Measurements from ENCODE around the gene CCNB2.
"Not testable (repeated sequence)": the region's sequence is repeated elsewhere in the genome, so short reads cannot be mapped to it uniquely, and the experiment has no call there.

Gene CCNB2

DNA sequence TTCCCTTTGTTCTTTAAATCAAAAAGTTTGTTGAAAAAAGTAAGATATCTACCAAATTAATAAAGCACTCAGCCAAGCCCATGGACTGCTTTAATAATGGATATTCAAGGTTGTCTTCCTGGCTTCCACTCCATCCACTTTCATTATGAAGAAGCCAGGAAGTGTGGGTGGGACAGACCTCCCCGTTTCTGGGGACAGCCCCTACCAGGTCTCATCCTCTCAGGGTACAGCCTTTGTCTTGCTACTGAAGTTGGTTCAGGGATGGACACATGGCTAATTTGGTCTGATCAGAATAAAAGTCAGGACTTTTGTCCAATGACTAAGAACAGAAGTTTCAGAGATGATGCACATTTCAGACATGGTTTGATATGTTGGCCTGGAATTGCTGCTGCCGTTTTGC lies 32.6 kb downstream of the CCNB2 start:
- no peak for DNase-seq

DNA sequence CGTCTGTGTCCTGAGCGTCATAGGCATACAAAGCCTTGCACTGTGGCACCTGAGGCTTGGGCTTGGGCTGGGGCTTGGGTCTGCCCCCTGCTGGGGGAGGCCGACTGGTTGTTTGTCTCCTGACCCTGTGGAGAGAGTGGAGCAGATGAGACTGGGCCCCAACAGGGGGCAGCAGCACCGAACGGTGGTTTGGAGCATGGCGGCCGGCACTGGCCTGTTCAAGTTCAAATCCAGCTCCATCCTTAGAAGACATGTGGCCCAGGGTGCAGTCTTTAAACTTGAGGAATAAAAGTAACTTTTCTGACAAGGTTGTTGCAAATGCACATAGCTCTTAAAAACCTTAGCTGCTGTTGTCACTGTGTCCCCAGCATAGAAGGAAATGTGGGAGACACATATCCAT lies 33.3 kb downstream of the CCNB2 start:
- DNase-seq: no peak

DNA sequence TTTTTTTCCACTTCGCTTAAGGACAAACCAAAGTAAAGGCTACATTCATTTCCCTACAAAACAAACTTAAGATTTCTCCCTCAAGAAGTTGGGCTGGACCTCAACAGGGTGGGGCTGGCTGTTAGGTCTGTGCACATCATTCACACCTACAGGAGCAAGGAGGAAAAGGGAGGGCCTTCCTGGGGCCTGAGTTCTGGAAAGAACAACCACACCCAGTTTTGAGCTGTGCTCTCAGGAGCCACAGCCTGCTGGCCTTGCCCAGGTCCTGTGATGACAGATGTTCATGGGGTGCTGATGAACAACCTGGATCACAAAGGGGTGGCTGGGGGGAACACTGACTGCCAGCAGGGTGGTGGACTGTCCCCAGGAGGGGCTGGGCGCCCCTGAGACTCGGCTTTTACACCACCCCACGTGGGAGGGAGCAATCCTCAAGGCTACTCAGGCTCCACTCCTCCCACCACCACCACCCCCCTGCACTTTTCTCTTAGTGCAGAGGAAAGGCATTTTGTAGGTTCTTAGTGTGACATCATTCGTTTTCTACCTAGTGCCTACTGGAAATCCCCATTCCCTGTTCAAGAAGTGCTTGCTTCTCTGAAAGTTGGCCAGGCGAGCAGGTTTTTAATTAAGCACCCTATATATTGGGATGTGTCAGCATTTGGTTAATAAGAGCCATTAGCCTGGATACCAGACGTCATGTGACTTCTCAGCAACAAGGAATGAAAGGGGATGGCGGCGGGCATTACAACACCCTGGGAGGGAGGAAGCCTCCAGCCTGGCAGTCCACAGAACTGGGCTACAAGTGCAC lies 35.7 kb downstream of the CCNB2 start:
- no peak for DNase-seq

DNA sequence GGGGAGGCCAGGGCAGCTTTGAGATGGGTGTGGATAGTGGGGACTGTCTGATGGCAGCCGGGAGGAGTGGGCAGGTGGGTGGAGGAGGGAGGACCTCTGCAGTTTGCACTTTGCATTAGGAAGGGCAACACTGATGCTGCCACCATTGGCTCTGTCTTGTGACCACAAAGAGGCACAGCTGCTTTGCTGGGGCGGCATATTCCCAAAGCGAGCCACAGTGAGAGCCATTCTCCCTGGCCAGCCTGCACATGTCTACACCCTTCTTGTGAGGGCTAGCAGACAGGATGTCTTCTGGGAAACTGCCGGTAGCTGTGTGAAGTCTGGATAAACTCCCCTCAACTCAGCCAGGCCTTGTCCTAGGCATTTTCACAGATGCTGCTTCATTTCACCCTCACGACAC lies 38.3 kb downstream of the CCNB2 start:
- no peak for DNase-seq

DNA sequence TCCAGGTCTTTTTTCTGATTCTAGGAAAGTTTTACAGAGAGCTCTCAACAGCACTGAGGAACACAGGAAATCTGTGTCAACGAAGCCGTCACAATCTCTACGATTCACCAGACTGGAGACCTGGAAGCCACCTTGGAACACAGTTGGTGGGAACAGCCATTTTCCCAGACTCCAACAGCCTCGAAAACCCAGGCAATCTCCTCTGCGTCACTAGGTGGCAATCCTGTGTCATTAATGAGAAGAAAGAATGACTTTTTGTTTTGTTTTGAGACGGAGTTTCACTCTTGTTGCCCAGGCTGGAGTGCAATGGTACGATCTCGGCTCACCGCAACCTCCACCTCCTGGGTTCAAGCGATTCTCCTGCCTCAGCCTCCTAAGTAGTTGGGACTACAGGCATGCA lies 39.6 kb downstream of the CCNB2 start:
- not testable (repeated sequence) for DNase-seq

DNA sequence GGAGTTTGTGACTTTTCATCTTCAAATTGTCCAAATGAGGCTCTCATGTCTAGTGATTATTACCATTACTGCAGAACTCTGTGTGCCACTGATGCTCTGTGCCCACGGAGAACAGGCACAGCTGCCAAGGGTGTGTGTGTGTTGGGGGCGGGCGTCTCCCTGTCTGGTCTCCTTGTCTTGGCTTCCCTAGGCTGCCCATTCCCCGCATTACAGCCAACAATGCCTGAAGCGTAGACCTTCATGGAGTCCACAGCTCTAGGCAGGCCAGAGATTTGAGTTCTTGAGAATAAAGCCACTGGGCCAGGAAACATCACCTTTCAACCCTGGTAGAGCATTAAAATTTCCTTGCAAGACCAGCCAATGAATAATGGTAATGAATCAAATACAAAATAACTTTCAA lies 42.7 kb downstream of the CCNB2 start:
- DNase-seq: no peak

DNA sequence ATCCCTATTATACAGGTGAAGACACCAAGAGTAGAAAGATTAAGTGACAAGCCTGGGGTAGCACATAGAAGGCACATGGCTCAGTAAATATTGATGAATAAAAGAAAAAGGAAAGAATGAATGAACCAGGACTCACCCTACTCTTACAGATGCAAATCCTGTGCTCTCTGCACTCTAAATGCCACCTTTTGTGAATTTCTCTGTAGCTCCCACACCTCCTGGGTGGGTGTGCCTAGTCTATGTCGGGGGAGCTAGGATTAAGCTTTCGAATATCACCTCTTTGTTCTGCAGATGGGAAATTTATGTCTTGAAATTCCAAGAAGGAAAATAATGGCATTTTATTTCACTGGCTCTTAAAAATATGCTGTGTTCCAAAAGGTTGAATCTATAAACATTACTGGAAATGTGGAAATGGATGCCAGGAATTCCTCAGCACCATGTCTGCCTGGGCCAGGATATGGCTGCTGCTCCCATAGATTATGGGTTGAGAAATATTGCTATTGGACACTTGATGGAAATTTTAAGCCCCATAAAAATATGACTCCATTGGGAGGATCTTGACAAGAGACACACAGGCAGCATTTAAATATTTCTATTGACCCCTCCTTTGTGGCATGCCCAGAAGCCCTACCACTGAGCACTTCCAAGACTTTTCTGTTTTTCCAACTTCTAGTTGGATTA lies 43.3 kb downstream of the CCNB2 start:
- no peak for DNase-seq

DNA sequence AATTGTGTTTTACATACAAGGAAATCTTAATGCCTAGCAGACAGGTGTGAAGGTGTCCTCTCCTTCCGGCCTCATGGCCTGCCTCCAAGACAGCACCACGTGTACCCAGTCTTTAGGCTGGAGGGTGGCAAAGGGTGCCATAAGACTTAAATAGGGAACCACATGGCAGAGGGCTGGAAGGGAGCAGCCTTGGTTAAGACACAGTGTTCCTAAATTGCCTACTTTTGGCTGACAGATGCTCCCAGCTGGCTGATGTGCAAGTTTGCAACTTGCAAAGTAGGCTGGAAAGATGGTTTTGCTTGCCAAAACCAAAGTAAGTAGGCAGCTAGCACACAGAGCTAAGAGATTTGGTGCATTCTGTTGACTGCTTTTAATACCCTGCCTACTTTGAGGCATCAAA lies 45.2 kb downstream of the CCNB2 start:
- DNase-seq: no peak

DNA sequence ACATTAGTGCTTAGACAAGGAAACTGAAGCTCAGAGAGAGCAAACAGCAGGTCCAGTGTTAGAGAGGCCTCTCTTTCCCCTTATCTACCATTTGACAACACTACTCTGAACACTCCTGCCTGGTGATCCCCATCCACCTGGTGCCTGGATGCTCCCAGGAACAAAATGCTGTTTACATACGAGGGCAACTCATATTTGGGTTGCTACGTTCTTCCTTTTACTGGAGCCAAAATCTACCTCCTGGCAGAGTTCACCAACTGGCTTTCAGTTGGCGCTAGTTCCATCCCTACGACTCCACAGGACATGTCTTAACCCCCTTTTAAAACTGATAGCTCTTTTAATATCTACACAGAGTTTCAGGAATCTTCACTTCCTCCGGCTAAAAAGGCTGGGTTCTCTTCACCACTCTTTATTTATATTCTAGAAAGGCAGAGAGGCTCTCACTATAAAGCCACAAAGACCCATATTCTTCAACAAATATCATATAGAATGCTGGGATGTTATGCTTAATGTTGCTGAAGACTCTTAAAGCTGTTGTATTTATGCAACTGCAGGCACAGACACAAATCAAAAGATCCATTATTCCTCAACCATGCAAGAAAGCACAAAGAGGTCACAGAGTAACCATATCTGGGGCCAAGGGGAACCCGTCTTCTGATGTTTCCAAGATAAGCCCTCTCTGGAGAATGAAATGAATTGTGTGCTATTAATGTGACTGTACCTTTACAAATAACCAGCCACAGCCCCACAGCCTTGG lies 47.9 kb downstream of the CCNB2 start:
- DNase-seq: no peak

DNA sequence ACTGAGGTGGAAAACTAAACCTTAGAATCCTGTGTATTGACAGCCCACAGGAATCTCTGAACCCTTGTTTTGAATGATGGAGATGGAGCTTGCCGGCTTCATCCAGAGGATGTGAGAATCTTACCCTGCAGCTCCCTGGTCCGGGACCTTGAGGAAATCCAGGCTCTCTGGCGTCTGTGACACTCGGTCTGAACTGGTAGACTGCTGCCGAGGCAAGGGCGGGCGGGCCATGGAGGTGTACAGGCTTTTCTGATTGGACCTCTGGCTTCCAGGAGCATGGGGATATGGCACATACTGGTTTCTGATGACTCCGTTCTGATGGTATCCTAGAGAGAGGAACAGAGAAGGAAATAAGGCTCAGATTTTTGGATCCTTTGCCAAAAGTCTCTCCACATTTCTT lies 48.5 kb downstream of the CCNB2 start:
- no peak for DNase-seq

DNA sequence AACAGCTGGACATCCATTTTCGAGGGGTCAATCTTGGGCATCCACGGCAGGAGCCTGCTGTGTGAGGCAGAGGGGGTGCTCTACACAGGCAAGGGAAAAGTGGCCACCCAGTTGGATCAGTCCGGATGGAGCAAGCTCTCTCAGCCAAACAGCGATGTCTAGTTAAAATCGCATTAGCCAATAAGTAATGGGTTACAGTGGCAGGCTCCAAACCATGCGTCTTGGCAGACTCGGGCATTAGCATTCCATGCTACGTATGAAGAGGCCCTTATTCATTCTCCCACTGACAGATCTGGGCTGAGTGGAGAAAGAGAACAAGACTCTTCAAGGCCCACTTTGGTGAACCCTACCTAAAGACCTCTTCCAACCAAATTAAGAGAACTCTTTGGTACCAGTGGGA lies 49.3 kb downstream of the CCNB2 start:
- no peak for DNase-seq

DNA sequence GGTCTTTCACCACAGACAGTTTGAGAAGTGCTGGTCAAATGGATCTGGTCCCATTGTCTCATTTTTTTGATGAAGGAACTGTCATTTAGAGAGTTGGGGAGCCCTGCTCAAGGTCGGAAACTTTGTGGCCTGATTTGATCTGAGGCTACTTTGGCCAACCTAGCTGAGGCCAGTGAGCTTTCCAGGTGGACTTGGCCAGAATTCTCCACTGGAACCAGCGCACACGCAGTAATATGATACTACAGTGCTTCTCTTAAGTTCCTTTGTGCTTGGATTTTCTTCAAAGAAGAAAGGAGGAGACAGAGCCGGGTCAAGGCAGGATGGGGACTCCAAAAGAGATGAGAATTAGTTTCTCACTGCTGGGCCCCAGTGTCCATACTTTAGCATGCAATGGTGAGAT lies 50.5 kb downstream of the CCNB2 start:
- DNase-seq: no peak

DNA sequence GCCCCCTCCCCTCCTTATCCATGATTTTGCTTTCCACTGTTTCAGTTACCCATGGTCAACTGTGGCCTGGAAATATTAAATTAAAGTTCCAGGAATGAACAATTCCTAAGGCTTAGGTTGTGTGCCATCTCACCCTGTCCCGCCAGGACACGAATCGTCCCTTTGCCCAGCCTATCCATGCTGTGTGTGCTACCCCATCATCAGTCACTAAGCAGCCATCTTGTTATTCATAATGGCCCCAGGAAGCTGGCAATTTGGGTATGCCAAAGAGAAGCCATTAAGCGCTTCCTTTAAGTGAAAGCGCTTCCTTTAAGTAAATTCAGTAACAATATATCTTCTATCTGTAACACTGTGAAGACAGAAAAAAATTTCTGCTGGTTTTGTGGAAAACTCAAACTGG lies 52.5 kb downstream of the CCNB2 start:
- no peak for DNase-seq

DNA sequence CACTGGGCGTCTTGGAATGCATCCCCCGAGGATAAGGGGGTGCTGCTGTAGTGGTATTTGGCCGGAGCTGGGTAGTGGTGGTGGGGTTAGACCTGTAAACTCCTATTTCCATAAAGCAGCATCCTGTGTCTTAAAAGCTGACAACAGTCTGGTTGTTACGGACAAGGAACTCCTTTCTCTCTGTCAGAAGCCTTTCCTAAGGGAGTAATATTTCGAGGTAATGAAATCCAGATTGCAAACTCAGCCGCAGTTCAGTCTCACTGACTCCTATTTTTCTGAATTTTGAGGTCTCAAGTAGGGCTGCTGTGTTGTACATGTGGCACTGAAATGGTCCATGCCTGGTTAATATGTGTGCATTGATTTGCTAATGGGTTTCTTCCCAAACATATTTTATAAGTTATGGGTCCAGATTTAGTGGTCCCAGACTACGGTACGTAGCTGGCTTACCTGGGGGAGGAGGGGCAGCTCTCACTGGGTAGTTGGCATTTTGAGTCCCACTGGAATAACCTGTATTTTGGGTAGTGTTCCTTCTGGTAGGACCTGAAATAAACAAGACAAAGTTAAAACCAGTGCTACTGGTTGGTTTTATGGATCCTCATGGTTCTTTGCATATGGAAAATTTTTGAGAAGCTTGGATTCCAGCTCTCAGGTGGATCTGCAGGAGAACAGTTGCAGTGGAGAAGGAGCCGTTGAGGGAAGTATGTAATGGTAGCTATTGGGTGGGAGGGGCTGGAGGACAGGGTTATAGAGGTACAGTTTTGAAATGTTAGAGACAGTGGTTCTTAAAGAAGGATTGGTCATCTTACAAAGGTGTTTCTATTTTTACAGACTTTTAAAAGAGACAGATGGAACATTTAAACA lies 53.1 kb downstream of the CCNB2 start:
- peak; percentile 20 for DNase-seq

DNA sequence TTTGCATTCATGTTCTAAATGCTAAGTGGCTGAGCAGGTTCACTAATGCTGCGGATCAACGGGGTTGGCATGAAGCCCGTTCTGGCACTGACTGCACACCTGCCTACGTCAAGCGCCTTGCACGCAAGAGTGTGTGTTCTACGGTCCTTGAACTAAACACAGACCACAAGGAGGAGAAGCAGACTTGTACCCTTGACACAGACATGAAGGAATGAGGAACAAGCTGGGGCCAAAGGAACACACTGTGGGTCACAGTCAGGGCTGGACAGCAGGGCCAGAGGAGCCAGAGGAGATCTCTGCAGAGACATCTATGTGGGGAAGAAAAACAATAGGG lies 53.7 kb downstream of the CCNB2 start:
- peak; percentile 78 for DNase-seq

DNA sequence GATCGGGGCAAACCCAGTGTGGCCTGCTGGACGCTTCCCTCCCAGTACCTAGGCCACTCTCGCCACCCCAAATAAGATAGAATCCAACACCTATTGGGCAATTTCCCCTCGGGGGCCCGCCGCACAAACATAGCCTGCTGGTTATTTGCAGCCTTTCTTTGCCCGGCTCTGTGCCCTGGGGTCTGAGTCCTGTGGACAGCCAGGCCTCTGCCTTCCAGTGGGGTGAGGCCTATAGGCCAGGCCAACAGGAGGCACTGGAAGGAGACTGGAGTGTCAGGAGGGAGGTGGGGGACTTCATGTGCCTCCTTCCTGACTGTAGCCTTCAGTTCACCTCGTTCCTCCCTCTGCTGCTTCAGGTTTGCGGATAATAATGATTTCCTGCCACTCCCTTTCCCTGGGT lies 54.3 kb downstream of the CCNB2 start:
- no peak for DNase-seq

DNA sequence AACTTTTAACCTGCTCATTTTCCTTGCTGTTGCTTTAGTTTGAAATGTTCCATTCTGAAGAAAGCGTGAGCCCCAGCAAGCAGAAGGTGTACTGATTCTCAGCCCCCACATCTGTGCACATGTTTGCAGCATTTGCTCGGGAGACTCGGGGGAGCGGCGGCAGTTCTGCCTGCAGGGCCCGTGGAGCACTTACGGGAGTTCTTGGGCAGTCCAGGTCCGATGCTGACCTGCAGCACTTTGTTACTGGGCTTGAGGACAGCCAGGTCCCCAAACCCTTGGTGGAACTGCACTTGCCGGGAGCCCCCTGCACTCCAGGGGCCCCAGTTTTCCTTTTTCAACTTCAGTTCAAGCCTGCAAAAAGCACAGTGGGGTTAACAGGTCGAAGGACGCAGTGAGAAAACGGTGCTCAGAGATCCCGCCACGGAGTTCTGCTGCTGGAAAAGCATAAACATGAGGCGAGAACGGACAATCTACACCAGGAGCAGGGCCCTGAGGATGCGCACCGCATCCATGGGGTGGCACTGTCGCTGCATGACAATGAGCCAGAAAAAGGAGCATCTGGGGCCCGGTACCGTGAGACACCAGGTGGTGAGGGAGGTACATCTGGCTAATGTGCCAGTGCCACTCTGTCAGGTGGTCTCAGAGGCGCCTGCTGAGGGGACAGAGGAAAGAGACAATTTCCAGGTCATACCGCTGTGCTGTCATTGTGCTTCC lies 56.1 kb downstream of the CCNB2 start:
- DNase-seq: no peak

DNA sequence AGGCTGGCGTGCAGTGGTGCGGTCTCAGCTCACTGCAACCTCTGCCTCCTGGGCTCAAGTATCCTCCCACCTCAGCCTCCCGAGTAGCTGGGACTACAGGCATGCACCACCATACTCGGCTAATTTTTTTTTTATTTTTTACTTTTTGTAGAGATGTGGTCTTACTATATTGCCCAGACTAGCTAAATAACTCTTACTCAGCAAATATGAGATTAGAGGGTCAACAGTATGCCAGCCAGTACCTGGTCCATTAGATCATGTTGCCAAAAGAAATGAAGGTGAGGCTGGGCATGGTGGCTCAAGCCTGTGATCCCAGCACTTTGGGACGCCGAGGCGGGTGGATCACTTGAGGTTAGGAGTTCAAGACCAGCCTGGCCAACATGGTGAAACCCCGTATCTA lies 57.1 kb downstream of the CCNB2 start:
- not testable (repeated sequence) for DNase-seq

DNA sequence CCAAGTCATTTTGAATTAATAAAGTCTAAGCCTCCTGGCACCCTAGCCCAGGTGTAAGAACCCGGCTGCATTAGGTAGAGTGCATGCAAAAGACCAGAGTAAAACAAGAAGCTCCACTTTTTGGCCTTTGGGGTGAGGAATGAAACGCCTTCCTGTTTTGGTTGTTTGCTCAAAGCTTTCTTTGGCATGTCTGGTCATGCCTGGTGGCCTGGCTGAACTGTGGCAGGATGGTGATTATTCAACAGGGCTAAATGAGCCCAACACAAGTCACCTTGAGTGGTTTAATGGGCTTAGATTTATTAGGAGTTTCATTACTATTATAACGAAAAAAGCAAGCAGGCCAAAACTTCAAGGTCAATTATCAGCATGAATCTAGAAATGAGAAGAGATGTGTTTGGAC lies 60.8 kb downstream of the CCNB2 start:
- peak; percentile 91 for DNase-seq

DNA sequence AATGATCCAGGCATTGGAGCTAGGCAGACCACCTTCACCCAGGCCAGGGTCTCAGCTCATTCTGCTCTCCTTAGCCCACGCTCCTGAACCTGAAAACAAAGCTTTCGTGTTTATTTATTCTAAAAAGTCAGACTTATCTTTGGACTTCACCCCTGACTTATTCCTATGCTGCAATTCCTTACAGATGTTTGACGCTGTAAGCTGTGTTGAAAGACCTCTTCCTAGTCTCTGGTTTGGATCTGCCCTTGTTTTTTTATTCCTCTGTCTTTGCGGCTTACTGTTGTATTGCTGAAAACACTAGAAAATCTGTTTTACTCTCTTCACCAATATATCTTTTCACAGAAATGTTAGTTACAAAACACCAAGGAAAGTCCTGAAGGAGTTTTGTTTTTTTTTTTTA lies 61.2 kb downstream of the CCNB2 start:
- no peak for DNase-seq

DNA sequence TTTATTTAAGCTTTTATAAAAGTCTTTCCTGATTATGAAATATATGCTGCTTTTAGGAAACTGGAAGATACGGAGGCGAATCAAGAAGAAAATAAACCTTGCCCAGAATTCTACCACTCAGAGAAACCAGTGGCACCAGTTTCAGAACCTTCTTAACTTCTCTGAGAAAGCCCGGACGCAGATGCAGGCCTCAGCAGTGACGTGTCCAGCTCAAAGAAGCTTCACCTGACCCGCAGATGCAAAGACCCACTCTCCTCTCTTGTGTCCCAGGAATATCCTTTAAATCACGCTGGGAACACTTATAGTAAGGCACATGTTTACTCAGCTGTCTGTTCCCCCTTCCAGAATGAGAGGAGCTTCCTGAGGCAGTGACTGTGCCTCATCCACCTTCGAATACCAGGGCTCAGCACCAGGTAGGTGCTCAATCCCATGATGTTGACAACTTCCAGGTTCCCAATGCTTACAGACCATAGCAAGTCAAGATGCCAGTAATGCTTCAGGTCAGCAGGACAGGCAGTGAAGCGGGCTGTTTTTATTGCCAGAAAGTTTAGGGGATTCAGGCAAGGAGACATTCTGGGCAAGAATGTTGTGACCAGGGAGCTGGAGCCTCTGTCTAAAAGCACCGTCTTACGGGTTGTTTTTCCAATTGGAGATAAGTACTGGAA lies 61.8 kb downstream of the CCNB2 start:
- peak; percentile 63 for DNase-seq

DNA sequence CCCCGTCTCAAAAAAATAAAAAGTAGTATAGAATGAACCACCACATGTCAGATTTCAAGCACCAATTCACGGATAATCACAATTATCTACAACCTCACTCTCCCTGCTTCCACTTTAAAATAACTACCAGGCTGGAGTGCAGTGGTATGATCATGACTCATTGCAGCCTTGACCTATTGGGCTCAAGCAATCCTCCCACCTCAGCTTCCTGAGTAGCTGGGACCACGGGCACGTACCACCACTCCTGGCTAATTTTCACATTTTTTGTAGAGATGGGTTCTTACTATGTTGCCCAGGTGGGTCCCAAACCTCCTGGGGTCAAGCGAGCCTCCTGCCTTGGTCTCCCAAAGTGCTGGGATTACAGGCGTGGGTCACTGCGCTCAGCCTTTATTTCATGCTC lies 63.6 kb downstream of the CCNB2 start:
- no peak for DNase-seq

All from DMS79 treated with DMSO at 0.1 percent for 48 hours (cell line).